ENCODE results near the gene HDHD3. TPM values are rescaled to one million over a fixed set of nuclear protein-coding genes. Genes with fewer than 3 reads are reported as not detected.
A peak's percentile ranks its signal among the peaks of the same experiment; 100 is the strongest.
"Not testable (repeated sequence)": the region's sequence is repeated elsewhere in the genome, so short reads cannot be mapped to it uniquely, and the experiment has no call there.

The HDHD3 gene
- total RNA-seq, 1 experiment from 2014 or later = 39.5 TPM

- TF ChIP-seq CTCF (conservative IDR thresholded peaks at IDR 0.05) (no peak), EZH2 (IDR thresholded peaks at IDR 0.05; ENCODE audit: low read depth) (no peak)
- Histone ChIP-seq H3K4me1 (replicated peaks; ENCODE audit: insufficient read depth) (peaks cover 18% of the 10 kb centered on the region), H3F3A (ENCODE audit: insufficient read depth, low read depth) (peaks cover 30% of the 10 kb centered on the region), H3K4me2 (peak overlapping the region; percentile 80), H4K20me1 (ENCODE audit: insufficient read depth) (no peaks in the 10 kb centered on the region), H3K9me3 (ENCODE audit: insufficient read depth, low read depth) (no peaks in the 10 kb centered on the region), H3K27ac (peak overlapping the region; percentile 89), H2AFZ (peak overlapping the region; percentile 88), H3K27me3 (ENCODE audit: insufficient read depth, low read depth) (no peaks in the 10 kb centered on the region), H3K79me2 (ENCODE audit: low read depth) (peaks cover 21% of the 10 kb centered on the region), H3K9me2 (ENCODE audit: insufficient read depth) (no peaks in the 10 kb centered on the region), H3K36me3 (ENCODE audit: low read depth) (peaks cover 11% of the 10 kb centered on the region), H3K4me3 (peak overlapping the region; percentile 76)
- CTCF ChIA-PET = interaction anchor here (1.0 to 1.1 kb wide), 2 partner anchors 9 to 135 kb away, joined by 5 to 8 read pairs; partner anchors contain the start of gene ALAD
- no peak for DNase-seq
- POLR2A ChIA-PET (ENCODE audit: unreplicated experiment) = interaction anchor here (0.7 to 1.1 kb wide), 7 partner anchors 9 to 494 kb away, joined by 3 to 6 read pairs (median 4); partner anchors contain the start of genes ALAD, FKBP15 and SLC31A1
- intact Hi-C loops (cut with micrococcal nuclease; ENCODE audit: unreplicated experiment) = loop anchor here (1.0 to 5.0 kb wide), 4 partner anchors 70 to 298 kb away; partner anchors contain the start of genes CDC26, FKBP15, PRPF4 and SLC31A1
- no TSS peak for BruUV-seq (replicated peaks)
Measured at GRCh38 chr9:113409883-113410206, 33.1 kb upstream of the HDHD3 start.

- TSS peak; percentile 79 for BruUV-seq (replicated peaks)
- no peak for TF ChIP-seq CTCF (conservative IDR thresholded peaks at IDR 0.05)
- no peak for TF ChIP-seq EZH2 (IDR thresholded peaks at IDR 0.05; ENCODE audit: low read depth)
- Histone ChIP-seq H3K9me3 (ENCODE audit: insufficient read depth, low read depth) (no peaks in the 10 kb centered on the region), H2AFZ (peak overlapping the region; percentile 88), H3K79me2 (ENCODE audit: low read depth) (peaks cover 21% of the 10 kb centered on the region), H3K27me3 (ENCODE audit: insufficient read depth, low read depth) (no peaks in the 10 kb centered on the region), H3K4me3 (peak overlapping the region; percentile 76), H3K9me2 (ENCODE audit: insufficient read depth) (no peaks in the 10 kb centered on the region), H4K20me1 (ENCODE audit: insufficient read depth) (no peaks in the 10 kb centered on the region), H3K36me3 (ENCODE audit: low read depth) (peaks cover 11% of the 10 kb centered on the region), H3K27ac (peak overlapping the region; percentile 89), H3K4me1 (replicated peaks; ENCODE audit: insufficient read depth) (peaks cover 18% of the 10 kb centered on the region), H3K4me2 (peak overlapping the region; percentile 80), H3F3A (ENCODE audit: insufficient read depth, low read depth) (peaks cover 30% of the 10 kb centered on the region)
- POLR2A ChIA-PET (ENCODE audit: unreplicated experiment) = interaction anchor here (1.1 kb wide), 1 partner anchor 68 kb away, joined by 4 read pairs; no protein-coding TSS in a partner anchor
- CTCF ChIA-PET = interaction anchor here (0.6 to 1.1 kb wide), 3 partner anchors 8 to 135 kb away, joined by 3 to 8 read pairs (median 5); partner anchors contain the start of gene ALAD
- intact Hi-C loops (cut with micrococcal nuclease; ENCODE audit: unreplicated experiment) = loop anchor here (5.0 kb wide), 1 partner anchor 297 kb away; no protein-coding TSS in a partner anchor
- no peak for DNase-seq
Measured at GRCh38 chr9:113409481-113409880, 32.7 kb upstream of the HDHD3 start.

- peaks cover 29% of the 10 kb centered on the region for H3F3A ChIP-seq (ENCODE audit: insufficient read depth, low read depth)
- peaks cover 21% of the 10 kb centered on the region for H3K79me2 ChIP-seq (ENCODE audit: low read depth)
- H3K9me3 ChIP-seq (ENCODE audit: insufficient read depth, low read depth); H3K27ac ChIP-seq; H4K20me1 ChIP-seq (ENCODE audit: insufficient read depth); H2AFZ ChIP-seq; H3K9me2 ChIP-seq (ENCODE audit: insufficient read depth); POLR2A ChIA-PET (ENCODE audit: unreplicated experiment); H3K4me3 ChIP-seq; H3K4me2 ChIP-seq; BruUV-seq (replicated peaks); H3K27me3 ChIP-seq (ENCODE audit: insufficient read depth, low read depth): not testable (repeated sequence)
- intact Hi-C loops (cut with micrococcal nuclease; ENCODE audit: unreplicated experiment) = loop anchor here (1.0 to 5.0 kb wide), 2 partner anchors 98 to 295 kb away; no protein-coding TSS in a partner anchor
- peaks cover 11% of the 10 kb centered on the region for H3K36me3 ChIP-seq (ENCODE audit: low read depth)
- TF ChIP-seq CTCF (conservative IDR thresholded peaks at IDR 0.05) = peak; percentile 90
- CTCF ChIA-PET = interaction anchor here (0.7 kb wide), 2 partner anchors 31 to 268 kb away, joined by 3 read pairs; no protein-coding TSS in a partner anchor
- H3K4me1 ChIP-seq (replicated peaks; ENCODE audit: insufficient read depth) = peaks cover 18% of the 10 kb centered on the region
- DNase-seq = peak; percentile 55 to 73
Measured at GRCh38 chr9:113406873-113407511, 30.2 kb upstream of the HDHD3 start.

GRCh38 chr9:113406353-113406752 lies 29.6 kb upstream of the HDHD3 start:
- Histone ChIP-seq H3K79me2 (ENCODE audit: low read depth) (peaks cover 21% of the 10 kb centered on the region), H3K4me1 (replicated peaks; ENCODE audit: insufficient read depth) (peaks cover 19% of the 10 kb centered on the region), H3K36me3 (ENCODE audit: low read depth) (peaks cover 11% of the 10 kb centered on the region), H3F3A (ENCODE audit: insufficient read depth, low read depth) (peaks cover 31% of the 10 kb centered on the region)
- CTCF ChIA-PET = interaction anchor here (0.7 kb wide), 3 partner anchors 30 to 268 kb away, joined by 3 to 4 read pairs (median 3); no protein-coding TSS in a partner anchor
- intact Hi-C loops (cut with micrococcal nuclease; ENCODE audit: unreplicated experiment) = loop anchor here (5.0 kb wide), 1 partner anchor 294 kb away; no protein-coding TSS in a partner anchor
- H3K9me3 ChIP-seq (ENCODE audit: insufficient read depth, low read depth); H4K20me1 ChIP-seq (ENCODE audit: insufficient read depth); H2AFZ ChIP-seq; BruUV-seq (replicated peaks); H3K27me3 ChIP-seq (ENCODE audit: insufficient read depth, low read depth); H3K9me2 ChIP-seq (ENCODE audit: insufficient read depth); H3K4me3 ChIP-seq; H3K4me2 ChIP-seq; DNase-seq; H3K27ac ChIP-seq; POLR2A ChIA-PET (ENCODE audit: unreplicated experiment): not testable (repeated sequence)
